NOMO-1 (cell line): ENCODE measurements around the gene GOLM1.
"Not testable (repeated sequence)": the region's sequence is repeated elsewhere in the genome, so short reads cannot be mapped to it uniquely, and the experiment has no call there.

Experiments
- DNase-seq, 2 experiments: peaks; one replicate each; lab custom pipeline; 2025; ENCODE audit not compliant: unreplicated experiment in 2 of 2; lab: John Stamatoyannopoulos, UW

Gene GOLM1

GRCh38 chr9:86098824-86099700, at the start of gene GOLM1:
Gene GOLM1, minus strand, starts transcription at chr9:86099558. Its CDS starts 20,238 bp downstream, at chr9:86079320.
- DNase-seq, result peak; percentile 1 to 24

DNA sequence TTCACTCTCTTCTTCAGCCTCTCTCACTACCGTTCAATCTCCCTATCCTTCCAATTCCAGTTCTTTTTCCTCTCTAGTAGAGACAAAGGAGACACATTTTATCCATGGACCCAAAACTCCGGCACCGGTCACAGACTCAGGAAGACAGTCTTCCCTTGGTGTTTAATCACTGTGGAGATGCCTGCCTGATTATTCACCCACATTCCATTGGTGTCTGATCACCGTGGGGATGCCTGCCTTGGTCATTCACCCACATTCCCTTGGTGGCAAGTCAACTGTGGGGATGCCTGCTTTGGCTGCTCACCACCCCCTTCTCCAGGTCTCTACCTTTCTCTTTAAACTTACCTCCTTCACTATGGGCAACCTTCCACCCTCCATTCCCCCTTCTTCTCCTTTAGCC, 47.3 kb upstream of the GOLM1 start:
- not testable (repeated sequence) for DNase-seq

DNA sequence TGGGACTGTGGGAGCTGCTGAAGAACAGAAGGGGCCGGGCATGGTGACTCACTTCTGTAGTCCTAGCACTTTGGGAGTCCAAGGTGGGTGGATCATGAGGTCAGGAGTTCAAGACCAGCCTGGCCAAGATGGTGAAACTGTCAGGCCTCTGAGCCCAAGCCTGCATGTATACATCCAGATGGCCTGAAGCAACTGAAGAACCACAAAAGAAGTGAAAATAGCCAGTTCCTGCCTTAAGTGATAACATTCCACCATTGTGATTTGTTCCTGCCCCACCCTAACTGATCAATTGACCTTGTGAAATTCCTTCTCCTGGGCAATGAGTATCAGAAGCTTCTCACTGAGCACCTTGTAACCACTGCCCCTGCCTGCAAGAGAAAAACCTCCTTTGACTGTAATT, 46.6 kb upstream of the GOLM1 start:
- not testable (repeated sequence) for DNase-seq

GRCh38 chr9:86142973-86143372, 43.6 kb upstream of the GOLM1 start:
- no peak for DNase-seq

DNA sequence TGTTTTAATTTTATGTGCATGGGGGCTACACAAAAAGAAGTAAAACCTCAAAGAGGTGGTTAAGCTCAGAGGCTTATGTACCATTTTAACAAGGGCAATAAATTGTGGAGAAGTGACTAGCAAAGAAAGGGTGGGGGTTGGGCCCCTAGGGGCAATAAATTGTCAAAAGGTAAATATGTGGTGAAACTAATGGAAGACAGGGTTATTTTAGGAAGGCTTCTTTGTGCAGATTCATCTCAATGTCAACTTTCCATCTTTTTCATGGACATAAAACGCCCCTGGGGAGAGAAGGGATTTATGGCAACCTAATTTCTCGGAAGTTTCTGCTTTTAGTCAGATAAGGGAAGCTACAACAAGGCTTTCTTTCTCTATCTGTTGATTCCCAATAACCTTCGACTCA, 42.5 kb upstream of the GOLM1 start:
- no peak for DNase-seq

DNA sequence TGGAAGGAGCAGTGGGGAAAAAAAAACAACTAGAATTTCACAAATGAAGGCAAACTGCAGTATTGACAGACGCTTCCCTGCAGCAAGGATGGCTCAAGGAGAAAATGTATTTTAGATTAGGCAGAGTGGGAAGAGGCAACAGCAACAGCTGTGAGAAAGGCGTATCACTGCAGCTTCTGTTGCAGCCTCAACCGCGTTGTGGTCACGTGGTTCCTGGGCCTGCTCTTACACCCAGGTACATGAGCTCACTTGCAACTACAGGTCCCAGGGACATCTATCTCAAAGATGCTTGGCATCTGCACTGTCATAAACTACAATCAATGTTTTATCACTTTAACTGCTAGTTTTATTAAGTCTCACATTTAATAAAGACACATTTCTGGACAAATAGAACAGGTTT, 36.0 kb upstream of the GOLM1 start:
- DNase-seq, result no peak

DNA sequence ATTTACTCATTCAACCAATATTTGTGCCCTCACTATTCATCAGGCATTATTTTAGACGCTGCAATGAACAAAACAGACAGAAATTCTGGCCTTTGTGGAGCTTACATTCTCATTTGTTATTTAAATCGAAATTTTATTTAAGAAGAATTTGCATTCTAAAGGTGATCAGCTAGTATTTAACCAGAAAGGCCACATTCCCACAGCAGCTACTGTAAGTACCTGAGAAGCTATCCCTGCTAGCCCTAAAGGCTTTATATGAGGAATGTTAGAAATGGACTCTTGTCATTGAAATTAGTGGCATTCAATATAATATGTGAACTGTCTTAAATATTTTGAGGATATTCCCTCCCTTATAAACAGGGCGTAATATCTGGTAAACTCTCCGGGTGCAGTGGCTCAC, 35.0 kb upstream of the GOLM1 start:
- no peak for DNase-seq

GRCh38 chr9:86128235-86128822, 29.0 kb upstream of the GOLM1 start:
- DNase-seq, result no peak

- no peak for DNase-seq
Measured at GRCh38 chr9:86126998-86127972, 27.9 kb upstream of the GOLM1 start.

GRCh38 chr9:86122311-86122710, 23.0 kb upstream of the GOLM1 start:
- no peak for DNase-seq

DNA sequence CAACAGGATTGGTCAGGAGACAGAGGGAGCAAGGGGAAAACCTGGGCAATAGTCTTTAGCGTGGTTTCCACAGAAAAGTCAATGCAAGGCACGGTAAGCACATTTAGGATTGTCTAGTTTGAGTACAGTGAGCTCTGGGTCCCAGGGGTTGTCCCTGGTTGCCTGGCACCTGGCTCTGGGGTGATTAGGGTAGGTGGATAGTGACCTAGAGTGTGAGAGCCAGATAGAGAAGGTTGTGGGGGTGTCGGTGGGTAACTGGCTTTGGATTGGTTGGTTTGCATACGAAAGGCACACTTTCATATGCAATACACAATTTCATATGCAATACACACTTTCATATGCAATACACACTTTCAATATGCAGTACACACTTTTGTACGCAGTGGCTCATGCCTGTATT, 20.1 kb upstream of the GOLM1 start:
- no peak for DNase-seq

GRCh38 chr9:86116425-86116824, 17.1 kb upstream of the GOLM1 start:
- no peak for DNase-seq

GRCh38 chr9:86115886-86116285, 16.5 kb upstream of the GOLM1 start:
- no peak for DNase-seq

DNA sequence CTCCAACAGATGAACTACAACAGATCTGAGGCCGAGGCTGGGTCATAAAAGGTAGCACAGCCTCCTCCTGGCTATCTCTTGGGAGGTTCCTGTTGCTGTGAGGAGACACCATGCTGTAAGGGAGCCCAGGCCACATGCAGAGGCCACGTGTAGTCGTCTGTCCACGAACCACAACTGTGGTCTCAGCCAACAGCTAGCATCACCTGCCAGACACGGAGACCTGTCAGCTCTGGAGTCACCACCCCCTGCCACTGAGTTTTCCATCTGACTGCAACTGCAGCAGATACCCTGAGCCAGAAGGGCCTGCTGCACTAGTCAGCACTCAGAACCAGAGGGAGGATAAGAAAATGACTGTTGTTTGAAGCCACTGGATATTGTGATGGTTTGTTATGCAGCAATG, 12.7 kb upstream of the GOLM1 start:
- no peak for DNase-seq

DNA sequence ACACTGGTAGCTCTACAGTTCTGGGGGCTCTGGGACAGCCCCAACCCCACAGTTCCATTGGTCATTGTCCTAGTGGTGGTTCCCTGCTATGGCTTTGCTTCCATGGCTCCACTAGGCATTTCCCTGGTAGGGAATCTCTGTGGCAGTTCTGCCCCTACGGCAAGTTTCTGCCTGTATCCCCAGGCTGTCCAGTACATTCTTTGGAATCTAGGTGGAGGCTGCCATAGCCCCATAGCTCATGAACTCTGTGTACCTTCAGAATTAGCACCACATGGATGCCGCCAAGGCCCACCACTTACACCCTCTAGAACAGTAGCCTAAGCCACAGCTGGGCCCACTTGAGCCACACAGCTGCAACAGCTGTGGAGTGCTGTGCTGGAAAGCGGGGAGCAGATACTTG, 3.3 kb upstream of the GOLM1 start:
- DNase-seq, result no peak

- peak; percentile 17 to 36 for DNase-seq
Measured at GRCh38 chr9:86099701-86100364, 475 bp upstream of the GOLM1 start.

GRCh38 chr9:86097510-86098224, 1.7 kb downstream of the GOLM1 start:
- no peak for DNase-seq

GRCh38 chr9:86096386-86096785, 3.0 kb downstream of the GOLM1 start:
- DNase-seq, result no peak

- DNase-seq, result peak; percentile 8 to 16
Measured at GRCh38 chr9:86093788-86094555, 5.4 kb downstream of the GOLM1 start.
